ENCODE data around the gene DENND1B.

DNA sequence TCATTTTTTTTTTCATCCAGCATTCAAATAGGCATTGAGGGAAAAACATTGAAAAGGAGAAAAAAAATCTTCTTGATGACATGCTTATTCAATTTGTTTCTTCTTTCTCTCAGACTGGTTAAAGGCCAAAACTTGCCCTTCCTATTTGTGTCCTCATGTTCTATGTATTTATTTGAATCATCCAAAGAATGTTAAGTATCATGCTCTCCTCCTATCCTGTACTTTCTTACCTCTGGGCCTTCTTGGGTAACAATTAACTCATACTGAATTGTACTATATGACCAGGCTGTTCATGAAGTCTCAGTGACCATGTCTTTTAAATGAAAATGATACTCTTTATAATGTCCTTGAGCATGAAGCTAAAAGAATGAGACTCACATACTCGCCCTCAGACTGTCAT, 36.5 kb upstream of the DENND1B start:
- TF ChIP-seq POLR2A (IDR thresholded peaks at IDR 0.05; ENCODE audit: borderline replicate concordance, extremely low read depth, insufficient read depth, insufficient read length), result no peak
- no peak for TF ChIP-seq ZNF274 (IDR thresholded peaks at IDR 0.05; ENCODE audit: low read depth, low read length)
- TF ChIP-seq, protein P1, sequence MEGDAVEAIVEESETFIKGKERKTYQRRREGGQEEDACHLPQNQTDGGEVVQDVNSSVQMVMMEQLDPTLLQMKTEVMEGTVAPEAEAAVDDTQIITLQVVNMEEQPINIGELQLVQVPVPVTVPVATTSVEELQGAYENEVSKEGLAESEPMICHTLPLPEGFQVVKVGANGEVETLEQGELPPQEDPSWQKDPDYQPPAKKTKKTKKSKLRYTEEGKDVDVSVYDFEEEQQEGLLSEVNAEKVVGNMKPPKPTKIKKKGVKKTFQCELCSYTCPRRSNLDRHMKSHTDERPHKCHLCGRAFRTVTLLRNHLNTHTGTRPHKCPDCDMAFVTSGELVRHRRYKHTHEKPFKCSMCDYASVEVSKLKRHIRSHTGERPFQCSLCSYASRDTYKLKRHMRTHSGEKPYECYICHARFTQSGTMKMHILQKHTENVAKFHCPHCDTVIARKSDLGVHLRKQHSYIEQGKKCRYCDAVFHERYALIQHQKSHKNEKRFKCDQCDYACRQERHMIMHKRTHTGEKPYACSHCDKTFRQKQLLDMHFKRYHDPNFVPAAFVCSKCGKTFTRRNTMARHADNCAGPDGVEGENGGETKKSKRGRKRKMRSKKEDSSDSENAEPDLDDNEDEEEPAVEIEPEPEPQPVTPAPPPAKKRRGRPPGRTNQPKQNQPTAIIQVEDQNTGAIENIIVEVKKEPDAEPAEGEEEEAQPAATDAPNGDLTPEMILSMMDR (IDR thresholded peaks at IDR 0.05 in 2 of 3, conservative IDR thresholded peaks at IDR 0.05 in 1 of 3; ENCODE audit: borderline replicate concordance in 1 of 3, insufficient read depth in 1 of 3, low read depth in 2 of 3, low read length in 2 of 3), result no peak

Data from HCT116 (cell line).